BJ (cell line): ENCODE measurements around the gene CDC26. TPM values are rescaled to one million over a fixed set of nuclear protein-coding genes. Genes with fewer than 3 reads are reported as not detected.

Source experiments
- CTCF ChIA-PET: fragments of 350-600 bp; formaldehyde crosslinking; extraction: SDS; loops from one replicate; lab custom pipeline; 2021; ENCODE audit warnings: antibody characterized with exemption, inconsistent platforms; lab: Yijun Ruan, JAX
- POLR2A ChIA-PET: fragments of 300-600 bp; sonication (Branson Sonifier 250); formaldehyde crosslinking; extraction: SDS; loops from one replicate; lab custom pipeline; 2021; ENCODE audit warnings: antibody characterized with exemption; lab: Charles Lee
- DNase-seq: peaks from one replicate; pipeline ENCODE4 v3.0.0-alpha.2; 2011; ENCODE audit warnings: low read depth
- H3K27me3 ChIP-seq: 2 replicates; pipeline ENCODE4 v1.6.0; 2011; ENCODE audit warnings: low read length; ENCODE audit not compliant: control insufficient read depth, insufficient read depth
- H3K36me3 ChIP-seq: 2 replicates; pipeline ENCODE4 v1.5.1; 2011; ENCODE audit warnings: low read length; ENCODE audit not compliant: control insufficient read depth, insufficient read depth
- H3K4me3 ChIP-seq: 2 replicates; pipeline ENCODE4 v1.5.1; 2011; ENCODE audit warnings: low read depth, mild to moderate bottlenecking, control low read depth, low read length
- CTCF ChIP-seq: IDR thresholded peaks from 2 replicates; pipeline ENCODE4 v1.5.1; 2011; ENCODE audit warnings: low read depth, mild to moderate bottlenecking, control low read depth, inconsistent platforms, low read length, moderate library complexity; ENCODE audit not compliant: insufficient read depth
- polyA plus RNA-seq: library from polyadenylated mRNA; depleted of rRNA; stranded (reverse); fragments of >200 nt; gene quantifications from 2 replicates; pipeline ENCODE4 v1.2.3, GENCODE V29; 2011

CDC26 gene
- polyA plus RNA-seq, 1 experiment: 11.1 TPM

DNA sequence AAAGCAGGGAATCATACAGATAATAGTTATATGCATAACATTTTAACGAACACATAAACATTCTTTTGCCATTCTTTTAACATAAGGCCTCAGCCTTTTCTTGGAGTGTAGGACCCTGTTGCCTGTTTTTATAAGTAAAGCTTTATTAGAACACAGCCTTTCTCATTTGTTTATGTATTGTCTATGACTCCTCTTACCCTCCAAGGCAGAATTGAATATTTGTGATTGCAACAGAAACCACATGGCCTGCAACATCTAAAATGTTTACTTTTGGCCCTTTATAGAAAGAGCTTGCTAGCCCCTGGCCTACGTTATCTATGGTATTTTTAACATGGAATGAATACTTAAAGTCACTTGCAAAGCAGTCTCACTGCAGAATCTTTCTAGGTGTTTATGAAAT is 51.4 kb downstream of the CDC26 start:
- no peak overlapping the region for H3K4me3 ChIP-seq
- no peaks in the 10 kb centered on the region for H3K27me3 ChIP-seq
- no peaks in the 10 kb centered on the region for H3K36me3 ChIP-seq
- no peak for DNase-seq
- no peak for TF ChIP-seq CTCF
- ChIA-PET POLR2A (interaction anchor here (0.5 to 1.0 kb wide), 2 partner anchors 9 to 51 kb away, joined by 3 to 5 read pairs; partner anchors contain the start of gene CDC26), CTCF (no interaction called here)

DNA sequence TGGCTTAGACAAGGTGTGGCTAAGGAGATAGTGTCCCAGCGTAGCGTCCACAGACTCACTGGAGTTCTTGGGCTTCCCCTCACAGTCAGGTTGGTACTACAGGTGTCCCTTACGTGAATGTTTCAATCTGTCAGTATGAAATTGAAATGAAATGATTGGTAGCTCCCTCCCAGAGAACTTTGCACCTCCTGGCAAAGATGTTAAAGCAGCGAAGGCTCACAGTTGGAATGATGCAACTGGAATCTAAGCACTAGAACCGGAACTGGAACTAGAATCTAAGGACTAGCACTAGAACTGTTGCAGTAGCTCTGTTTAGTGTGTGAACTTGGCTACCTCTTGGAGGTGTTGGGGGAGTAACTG is 52.9 kb downstream of the CDC26 start:
- DNase-seq: no peak
- Histone ChIP-seq H3K36me3 (no peaks in the 10 kb centered on the region), H3K27me3 (no peaks in the 10 kb centered on the region), H3K4me3 (peak overlapping the region; percentile 92)
- ChIA-PET CTCF (interaction anchor here (1.9 to 2.2 kb wide), 2 partner anchors 19 to 41 kb away, joined by 4 read pairs; no protein-coding TSS in a partner anchor), POLR2A (no interaction called here)
- no peak for TF ChIP-seq CTCF

DNA sequence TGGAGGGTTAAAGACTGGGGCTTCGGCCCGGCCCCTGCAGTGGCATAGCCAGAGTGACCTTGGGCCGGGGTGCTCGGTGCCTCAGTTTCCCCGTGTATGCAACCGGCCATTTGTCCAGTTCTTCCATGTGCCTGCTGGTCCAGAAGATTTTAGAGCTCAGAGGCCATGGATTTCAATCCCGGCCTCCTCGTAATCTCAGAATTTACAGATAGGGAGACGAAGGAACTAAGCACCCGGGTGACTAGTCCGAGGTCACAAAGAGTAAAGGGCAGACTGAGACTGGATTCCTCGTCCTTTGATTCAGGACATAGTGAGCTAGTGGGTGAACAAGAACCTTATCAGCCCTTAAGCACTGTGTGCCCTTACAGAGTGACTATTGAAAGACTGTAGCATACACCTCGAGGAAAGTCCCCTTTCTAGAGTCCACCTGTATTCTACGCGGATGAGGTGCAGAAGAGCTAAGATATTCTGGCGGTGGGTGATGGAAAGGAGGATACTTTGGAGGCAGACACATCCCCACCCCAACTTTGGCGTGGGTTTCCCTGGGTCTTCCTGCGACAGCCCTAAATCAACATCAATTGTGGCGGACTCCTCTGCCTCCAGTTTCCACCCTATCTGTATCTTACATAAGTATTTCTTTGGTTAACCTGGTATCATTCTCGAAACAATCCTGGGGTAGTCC is 53.4 kb downstream of the CDC26 start:
- no peak for TF ChIP-seq CTCF
- H3K27me3 ChIP-seq: no peaks in the 10 kb centered on the region
- no peaks in the 10 kb centered on the region for H3K36me3 ChIP-seq
- POLR2A ChIA-PET: interaction anchor here (1.0 kb wide), 1 partner anchor 53 kb away, joined by 6 read pairs; the partner anchor contains the start of genes CDC26 and PRPF4
- CTCF ChIA-PET: interaction anchor here (1.0 to 2.2 kb wide), 4 partner anchors 20 to 53 kb away, joined by 4 read pairs; no protein-coding TSS in a partner anchor
- H3K4me3 ChIP-seq: peak overlapping the region; percentile 92
- DNase-seq: no peak

- ChIA-PET CTCF (interaction anchor here (1.0 to 2.2 kb wide), 4 partner anchors 20 to 54 kb away, joined by 4 read pairs; no protein-coding TSS in a partner anchor), POLR2A (interaction anchor here (0.5 to 1.0 kb wide), 3 partner anchors 54 to 1191 kb away, joined by 6 to 10 read pairs (median 8); partner anchors contain the start of genes CDC26 and PRPF4)
- peak; percentile 93 for DNase-seq
- no peaks in the 10 kb centered on the region for H3K36me3 ChIP-seq
- H3K27me3 ChIP-seq: no peaks in the 10 kb centered on the region
- no peak for TF ChIP-seq CTCF
- H3K4me3 ChIP-seq: peak within 1 kb of the TSS; percentile 92
These were observed 54.2 kb downstream of the CDC26 start, which contains the start of the genes FKBP15 and SLC31A1 for GRCh38 chr9:113221003-113221799. Gene FKBP15 (minus strand): TSS chr9:113221277. CDS start chr9:113221243, 34 bp downstream. Gene SLC31A1 (plus strand): TSS chr9:113221544. CDS start chr9:113256149, 34,605 bp downstream.

GRCh38 chr9:113220467-113221002 is 54.8 kb downstream of the CDC26 start:
- CTCF ChIA-PET: interaction anchor here (0.7 to 2.2 kb wide), 4 partner anchors 42 to 65 kb away, joined by 3 to 4 read pairs (median 4); partner anchors contain the start of gene CDC26
- peak overlapping the region; percentile 92 for H3K4me3 ChIP-seq
- POLR2A ChIA-PET: interaction anchor here (0.5 kb wide), 1 partner anchor 69 kb away, joined by 8 read pairs; no protein-coding TSS in a partner anchor
- no peaks in the 10 kb centered on the region for H3K36me3 ChIP-seq
- no peak for DNase-seq
- no peaks in the 10 kb centered on the region for H3K27me3 ChIP-seq
- no peak for TF ChIP-seq CTCF
